GM21786 (cell line): ENCODE measurements around the gene STX11.
A peak's percentile ranks its signal among the peaks of the same experiment; 100 is the strongest.
"Not testable (repeated sequence)": the region's sequence is repeated elsewhere in the genome, so short reads cannot be mapped to it uniquely, and the experiment has no call there.

Experiments
- ATAC-seq: cut with Tn5 transposase; IDR thresholded peaks from one replicate; pipeline ENCODE4 v1.9.1; 2021; ENCODE audit not compliant: unreplicated experiment

The STX11 gene

DNA sequence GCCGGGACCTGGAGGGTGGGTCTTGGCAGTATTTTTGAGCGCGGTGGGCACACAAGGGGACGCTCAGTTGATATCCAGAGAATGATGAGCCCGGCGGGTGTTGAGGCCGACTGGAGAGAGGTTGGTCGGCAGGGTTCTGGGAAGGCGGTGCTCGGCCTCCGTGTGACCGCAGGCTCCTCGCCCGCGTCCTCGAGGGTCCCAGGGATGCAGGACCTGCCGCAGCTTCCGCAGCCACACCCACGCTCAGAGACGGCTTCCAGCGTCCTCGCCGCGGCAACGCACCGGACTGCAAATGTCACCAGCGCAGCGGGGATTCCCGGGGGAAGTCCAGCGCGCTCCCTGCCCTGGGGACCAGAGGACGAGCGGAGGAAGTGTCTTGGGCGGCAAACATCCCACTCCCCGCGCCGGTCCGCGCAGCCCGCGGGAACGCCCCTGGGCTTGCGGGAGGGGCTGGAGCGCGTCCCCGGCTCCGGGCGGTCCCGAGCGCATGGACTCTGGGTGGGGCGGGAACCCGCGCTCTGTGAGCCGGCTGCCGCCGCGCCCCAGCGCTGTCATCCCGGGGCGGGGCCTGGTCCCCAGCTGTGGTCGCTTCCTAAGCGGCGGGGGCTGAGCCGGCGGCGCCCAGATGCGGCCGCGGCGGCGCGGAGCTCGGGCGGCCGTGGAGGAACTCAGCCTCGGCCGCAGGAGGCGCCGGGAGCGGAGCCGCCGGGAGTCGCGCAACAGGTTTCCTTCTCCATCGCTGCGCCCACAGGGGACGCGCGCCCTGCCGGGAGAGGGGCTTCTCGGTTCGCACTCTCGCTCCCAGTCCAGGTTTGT, at the start of gene STX11:
Gene STX11, plus strand, starts transcription at position 624 of the 816 bp plus-strand sequence. CDS start 36,111 bp downstream, outside the sequence.
- peak; percentile 46 for ATAC-seq

DNA sequence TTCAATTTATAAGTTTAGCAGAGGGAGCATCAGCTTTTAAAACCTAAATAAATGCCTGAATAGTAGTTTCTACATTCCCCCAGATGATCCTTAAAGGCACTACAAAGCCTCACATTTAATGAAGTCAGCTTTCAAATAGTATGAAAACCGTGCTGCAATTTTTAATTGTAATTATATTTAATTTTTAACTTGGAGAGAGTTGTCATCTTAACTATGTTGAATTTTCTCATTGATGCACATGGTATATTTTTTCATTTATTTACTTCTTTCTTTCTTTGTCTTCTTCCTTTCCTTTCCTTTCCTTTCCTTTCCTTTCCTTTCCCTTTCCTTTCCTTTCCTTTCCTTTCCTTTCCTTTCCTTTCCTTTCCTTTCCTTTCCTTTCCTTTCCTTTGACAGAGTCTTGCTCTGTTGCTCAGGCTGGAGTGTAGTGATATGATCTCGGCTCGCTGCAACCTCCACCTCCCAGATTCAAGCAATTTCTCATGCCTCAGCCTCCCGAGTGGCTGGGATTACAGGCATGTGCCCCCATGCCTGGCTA, 47.2 kb upstream of the STX11 start:
- no peak for ATAC-seq

DNA sequence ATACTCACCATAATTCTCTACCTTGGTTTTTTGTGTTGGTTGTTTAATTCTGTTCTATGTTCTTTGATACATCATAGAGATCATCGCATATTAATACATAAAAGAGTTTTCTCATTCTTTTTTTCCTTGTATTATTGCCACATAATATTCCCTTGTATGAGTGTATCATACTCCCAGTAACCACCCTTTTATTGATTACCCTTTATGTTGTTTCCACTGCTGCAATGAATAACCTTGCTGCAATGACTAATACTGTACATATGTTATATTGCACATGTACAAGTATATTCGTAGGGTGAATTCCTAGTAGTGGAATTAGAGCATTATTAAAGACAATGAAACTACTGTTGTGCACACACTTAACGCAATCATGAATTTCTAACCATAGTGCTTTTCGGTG, 45.8 kb upstream of the STX11 start:
- no peak for ATAC-seq

DNA sequence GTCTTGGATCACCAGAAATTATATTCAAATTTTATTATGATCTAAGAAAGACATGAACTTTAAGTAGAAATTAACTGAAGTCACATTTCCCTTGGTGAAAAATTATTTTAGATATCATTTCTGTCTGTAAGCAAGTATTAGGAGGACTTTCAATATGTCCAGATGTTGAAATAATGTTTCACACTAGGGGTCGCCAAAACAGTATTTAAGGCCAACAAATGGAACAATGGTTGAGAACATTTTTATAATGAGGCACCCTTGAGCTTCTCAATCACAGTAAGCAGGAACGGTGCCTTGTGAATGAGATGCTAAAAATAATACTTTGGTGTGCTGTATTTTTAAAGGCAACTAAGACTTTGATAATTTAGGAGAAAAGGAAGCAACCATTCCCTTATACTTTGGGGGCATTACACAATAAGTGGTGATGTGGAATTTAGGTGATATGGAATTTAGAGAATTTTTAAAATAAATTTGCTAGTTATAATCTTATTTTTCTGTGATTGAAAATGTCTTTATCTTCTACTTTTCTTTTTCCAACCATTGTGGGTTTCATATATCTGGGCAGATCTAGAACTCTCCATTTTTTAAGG, 45.3 kb upstream of the STX11 start:
- ATAC-seq, result peak; percentile 79

DNA sequence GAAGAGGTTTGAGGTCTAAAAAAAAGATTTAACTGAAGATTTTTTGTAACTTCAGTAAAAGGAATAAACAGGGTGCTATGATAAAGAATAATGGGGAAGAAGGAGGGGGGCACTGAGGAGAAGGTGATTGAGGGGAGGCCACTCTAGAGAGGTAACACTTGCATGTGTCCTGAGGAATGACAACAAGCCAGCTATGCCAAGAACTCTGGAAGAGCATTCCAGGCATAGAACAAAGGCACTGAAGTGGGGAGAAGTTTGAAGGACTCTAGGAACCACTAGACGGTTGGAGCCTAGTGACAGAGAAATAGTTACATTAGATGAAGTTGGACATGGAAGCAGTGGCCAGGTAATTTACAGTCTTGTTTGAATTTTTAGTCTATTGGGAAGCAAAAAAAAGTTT, 44.1 kb upstream of the STX11 start:
- ATAC-seq, result no peak

DNA sequence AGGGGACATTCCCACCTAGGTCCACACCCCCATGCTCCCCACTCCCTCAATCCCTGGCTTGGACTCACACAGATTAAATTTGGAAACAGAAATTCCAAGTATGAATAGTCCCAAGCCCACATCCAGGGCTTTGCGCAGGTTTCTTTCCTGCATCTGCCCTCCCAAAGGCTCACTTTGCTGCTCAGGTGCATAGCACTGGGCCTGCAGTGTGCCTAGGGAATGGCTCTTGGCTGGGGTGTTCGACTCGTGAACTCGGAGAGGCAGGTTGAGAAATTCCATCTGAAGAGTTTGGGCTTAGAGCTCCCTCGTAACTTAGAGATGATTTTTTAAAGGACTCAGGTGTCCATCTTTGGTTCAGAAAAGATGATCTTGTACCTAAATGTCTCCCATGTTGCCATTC, 40.1 kb upstream of the STX11 start:
- no peak for ATAC-seq

DNA sequence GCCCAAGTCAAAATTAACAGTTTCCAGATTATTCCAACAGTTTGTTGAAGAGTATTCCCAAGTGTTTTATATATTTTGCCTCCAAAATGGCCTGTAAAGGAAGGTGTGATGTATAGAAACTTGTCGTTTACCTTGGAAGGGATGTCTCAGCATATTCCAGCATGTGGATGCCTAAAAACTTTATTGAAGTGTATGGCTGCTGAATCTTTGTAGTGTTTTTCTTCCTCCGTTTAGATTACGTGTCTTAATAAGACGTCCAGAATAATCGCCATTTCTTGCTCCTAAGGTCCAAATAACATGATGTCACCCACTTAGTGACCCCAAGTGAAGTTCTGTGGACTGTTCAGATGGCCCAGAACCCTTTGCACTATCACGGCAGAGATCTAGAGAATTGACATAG, 37.0 kb upstream of the STX11 start:
- no peak for ATAC-seq

DNA sequence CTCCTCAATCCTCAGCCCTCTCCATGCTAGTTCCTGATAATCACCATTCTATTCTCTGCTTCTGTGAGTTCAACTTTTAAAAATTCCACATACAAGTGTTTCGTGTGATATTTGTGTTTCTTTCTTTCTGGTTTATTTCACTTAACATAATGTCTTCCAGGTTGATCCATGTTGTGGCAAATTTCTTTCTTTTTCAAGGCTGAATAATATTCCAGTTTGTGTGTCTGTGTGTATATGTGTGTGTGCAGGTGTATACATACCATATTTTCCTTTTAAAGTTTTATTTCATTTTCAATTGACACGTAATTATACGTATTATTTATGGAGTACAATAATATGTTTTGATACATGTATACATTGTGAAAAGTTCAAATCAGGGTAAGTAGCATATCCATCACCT, 35.1 kb upstream of the STX11 start:
- no peak for ATAC-seq

DNA sequence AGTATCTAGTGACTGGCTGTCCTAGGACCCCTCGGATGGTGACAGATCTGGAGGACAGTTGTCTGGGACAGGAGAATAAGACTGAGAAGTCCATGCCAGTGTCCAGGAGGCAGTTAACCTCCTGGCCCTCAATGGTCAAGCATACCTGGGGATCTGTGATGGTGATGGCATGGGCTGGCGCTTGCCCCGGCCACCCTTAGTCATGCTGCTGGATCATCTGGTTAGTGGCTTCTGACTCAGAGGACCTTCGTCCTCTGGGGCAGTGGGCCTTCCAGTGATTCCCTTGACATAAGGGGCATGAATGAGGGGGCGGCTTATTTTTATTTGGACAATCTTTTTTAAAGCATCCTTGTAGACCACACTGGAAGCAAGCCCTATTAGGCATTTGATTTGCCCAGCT, 30.9 kb upstream of the STX11 start:
- ATAC-seq, result no peak

DNA sequence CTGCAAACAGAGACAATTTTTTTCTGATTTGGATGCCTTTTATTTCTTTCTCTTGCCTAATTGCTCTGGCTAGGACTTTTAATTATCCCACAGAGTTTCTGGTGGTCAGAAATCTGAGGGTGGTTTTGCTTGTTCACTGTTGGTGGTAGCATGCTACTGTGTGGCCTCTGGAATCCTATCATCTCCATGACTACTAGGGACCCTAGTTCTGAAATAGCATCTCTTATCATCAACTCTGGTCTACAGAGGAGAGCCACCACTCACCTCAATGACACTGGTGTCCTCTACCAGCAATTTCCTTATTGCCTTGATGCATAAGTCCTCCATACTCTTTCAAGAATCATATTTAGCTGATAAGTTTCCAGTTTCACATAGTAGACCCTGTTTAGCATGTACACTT, 27.5 kb upstream of the STX11 start:
- no peak for ATAC-seq

DNA sequence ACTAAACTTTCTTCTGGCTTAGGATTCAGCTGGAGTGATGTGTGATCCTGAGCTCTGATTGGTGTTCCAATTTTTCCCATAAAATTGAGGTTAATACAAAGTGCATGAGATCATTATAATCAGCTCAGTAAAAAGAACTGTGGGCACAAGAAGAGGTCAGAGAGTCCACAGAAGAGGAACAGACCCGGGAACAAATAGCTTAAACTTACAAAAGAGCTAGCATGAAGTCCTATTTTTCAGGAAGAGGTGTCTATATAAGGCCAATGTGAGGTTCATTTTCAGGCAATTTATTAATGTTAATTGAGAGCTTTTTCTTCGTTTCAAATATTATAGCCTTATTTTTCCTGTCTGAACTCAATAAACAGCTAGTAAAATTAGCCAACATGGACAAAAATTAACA, 26.9 kb upstream of the STX11 start:
- ATAC-seq, result no peak

DNA sequence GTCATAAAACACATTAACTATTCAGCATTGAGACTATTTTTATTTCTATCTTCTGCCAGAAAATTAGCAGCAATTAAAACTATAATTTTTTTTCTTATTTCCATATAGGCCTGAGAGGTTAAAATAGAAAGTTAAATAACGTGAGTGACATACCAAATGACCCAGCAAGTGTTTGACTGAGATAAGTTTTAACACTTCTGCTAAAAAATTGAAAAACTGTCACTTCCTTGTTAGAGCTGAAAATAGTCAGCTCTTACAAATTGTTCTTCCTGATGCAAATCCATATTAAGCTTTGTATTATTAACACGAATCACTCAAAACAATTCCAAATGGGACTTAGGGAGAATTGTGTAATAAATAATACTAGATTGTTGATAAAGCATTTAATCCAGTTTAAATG, 26.5 kb upstream of the STX11 start:
- ATAC-seq, result no peak

DNA sequence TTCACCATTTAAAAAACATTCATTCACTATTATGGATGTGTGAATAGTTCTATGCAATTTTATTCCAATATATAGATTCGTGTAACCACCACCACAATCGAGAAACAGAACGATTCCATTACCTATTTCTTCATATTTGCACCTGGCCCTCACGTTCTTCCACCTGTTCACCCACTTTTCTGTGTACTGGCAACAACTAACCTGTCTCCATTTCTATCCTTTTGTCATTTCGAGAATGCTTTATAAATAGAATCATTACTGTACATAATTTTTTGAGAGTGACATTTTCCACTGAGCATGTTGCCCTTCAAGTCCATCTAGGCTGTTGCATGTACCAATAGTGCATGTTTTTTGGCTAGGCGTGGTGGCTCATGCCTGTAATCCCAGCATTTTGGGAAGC, 23.2 kb upstream of the STX11 start:
- no peak for ATAC-seq

DNA sequence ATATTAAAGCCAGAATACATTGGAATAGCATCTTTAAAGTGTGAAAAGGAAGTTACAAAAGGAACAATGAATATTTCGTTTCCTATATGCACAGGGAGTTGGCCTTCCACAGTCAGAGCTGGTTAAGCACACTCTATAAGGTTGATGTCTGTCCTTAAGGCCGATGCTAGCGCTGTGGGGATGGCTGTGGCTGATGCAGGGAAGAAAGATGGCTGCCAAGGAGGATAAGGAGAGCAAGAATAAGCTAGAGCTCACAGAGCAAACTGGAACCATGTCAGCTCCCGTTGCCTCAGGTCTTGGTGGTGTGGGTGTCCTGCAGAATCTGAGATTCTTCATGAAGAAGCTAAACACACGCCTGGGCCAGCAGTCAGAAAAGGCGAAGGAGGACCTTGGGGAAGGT, 20.8 kb upstream of the STX11 start:
- no peak for ATAC-seq

DNA sequence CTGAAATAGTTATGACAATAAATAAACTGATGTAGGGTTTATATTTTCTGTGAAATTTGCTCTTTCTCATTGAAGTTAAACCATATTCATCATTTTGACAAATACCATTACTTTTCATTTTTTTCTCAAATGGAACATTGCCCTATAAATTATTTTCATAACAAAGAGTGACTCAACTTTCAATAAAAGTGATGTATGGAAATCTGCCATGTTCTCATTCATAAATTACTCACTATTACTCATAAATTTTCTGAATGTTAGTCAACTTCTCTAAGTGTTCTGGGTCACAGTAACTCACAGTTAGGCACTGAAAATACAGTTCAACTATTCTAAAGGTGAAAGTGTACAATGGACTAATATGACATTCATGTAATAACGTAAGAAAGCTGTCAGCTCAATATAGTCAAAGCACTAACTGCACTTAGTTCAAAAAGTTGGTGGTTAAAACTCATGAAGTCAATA, 19.0 kb upstream of the STX11 start:
- ATAC-seq, result no peak

DNA sequence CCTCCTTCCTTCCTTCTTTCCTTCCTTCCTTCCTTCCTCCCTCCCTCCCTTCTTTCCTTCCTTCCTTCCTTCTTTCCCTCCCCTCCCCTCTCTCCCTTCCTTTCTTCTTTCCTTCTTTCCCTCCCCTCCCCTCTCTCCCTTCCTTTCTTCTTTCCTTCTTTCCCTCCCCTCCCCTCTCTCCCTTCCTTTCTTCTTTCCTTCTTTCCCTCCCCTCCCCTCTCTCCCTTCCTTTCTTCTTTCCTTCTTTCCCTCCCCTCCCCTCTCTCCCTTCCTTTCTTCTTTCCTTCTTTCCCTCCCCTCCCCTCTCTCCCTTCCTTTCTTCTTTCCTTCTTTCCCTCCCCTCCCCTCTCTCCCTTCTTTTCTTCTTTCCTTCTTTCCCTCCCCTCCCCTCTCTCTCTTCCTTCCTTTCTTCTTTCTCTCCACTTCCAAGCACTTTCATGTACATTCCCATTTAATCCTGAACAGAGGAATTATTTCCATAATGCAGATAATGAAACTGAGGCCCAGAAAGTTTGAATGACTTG, 18.1 kb upstream of the STX11 start:
- not testable (repeated sequence) for ATAC-seq

DNA sequence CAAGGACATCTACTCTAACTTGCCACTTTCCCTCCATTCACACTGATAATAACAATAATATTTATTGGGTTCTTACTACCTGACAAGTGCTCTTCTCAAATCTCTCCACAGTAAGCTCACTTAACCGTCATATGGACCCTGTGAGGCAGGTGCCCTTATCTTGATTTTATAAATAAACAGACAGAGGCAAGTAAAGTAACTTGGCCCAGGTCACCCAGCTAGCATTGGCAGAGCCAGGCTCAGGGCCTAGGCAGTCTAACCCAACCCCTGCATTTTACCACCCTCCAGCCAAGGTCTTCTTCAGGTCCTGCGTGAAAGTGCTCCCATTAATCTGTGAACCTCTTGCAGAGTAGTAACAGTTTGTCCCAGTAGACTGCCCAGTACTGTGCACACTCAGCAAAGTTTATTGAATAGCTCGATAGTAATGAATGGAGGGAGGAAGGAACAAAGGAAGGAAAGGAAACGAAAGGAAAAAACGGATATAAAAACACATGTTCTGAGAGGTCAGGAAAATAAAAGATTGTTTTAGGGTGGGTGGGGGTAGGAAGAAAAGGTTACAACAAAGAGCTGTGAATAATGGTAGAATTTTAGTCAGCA, 17.0 kb upstream of the STX11 start:
- no peak for ATAC-seq

DNA sequence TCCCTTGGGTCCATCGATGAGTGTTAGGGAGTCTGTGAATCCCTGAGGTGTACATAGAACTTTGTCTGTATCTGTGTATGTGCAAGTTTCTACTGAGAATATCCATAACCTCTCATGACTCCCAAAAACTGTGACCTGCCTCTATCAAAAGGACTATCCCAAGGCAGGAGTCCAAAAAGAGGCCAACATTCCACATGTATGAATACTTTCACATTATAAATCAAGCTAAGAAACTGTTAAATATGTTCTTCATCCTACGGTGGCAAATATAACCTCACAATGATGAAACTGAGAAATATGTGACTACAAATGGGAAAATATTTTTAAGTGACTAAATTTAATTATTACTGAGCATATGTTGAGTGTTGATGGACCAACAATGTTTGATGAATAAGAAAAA, 16.1 kb upstream of the STX11 start:
- ATAC-seq, result no peak

DNA sequence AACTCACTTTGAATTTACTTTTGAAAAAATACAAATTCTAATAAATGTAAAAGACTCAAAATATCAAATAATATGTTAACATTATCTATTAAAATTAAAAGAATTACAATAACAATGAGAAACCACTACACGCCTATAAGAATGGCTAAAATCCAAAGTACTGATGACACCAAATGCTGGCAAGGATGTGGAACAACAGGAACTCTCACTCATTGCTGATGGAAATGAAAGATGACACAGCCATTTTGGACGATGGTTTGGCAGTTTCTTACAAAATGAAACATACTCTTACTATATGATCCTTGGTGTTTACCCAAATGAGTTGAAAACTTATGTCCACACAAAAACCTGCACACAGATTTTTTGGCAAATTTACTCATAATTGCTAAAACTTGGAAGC, 15.6 kb upstream of the STX11 start:
- no peak for ATAC-seq

DNA sequence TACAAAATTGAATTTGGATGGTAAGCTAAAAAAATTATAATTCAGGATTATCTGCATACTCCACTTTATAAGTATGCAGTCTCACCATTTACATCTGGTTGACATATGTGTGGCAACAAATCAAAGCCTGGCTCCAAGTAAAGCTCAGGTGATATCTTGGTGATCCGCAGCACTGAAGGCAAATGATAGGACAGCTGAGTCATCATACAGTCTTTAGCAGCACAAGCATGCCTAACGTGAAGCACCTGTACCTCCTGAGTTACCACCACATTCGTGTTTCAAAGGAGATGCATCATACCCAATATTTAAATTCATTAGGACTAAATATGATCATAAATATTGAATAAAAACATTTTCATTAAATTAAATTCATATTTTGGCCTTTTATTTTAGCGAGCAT, 11.8 kb upstream of the STX11 start:
- ATAC-seq, result no peak

DNA sequence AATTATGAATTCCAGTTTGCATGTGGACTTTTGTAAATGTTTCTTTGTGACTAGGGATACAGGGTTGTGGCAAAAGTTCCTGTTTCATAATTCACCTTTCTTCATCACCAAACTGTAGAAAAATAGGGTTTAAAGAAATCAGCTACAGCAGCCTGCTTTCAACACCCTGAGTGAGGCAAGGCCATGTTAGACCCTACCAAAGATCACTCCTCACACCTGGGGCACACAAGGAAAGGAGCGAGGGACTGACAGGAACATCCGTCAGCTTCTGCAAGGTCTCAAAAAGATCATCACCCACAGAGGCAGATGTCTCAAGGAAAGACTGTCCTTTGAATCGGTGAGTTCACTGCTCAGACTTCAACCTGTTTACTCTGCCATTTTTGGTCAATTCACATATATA, 10.5 kb upstream of the STX11 start:
- ATAC-seq, result no peak

DNA sequence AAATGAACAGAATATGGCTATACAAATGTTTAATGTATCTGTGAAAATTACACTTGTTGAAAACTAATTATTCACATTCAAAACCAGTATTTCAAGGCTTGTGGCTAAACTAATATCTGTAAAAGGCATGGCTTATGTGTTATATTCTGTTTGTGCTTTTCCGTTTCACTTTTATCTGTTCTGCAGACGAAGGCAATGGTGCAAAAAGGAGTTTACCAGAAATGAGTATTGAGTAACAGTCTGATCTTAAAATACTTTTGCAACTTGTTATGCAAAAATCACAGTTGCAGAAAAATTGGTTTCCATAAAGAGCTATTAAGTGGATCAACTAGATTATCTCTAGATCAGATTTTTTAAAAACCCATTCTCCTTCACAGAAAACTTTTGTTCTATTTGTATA, 9.4 kb upstream of the STX11 start:
- ATAC-seq, result no peak
